HG03159 (cell line): ENCODE measurements around the gene SLC30A5.

Experiments
- ATAC-seq: cut with Tn5 transposase; IDR thresholded peaks from one replicate; pipeline ENCODE4 v1.9.1; 2021; ENCODE audit warnings: mild to moderate bottlenecking, moderate library complexity; ENCODE audit not compliant: unreplicated experiment

SLC30A5 gene

GRCh38 chr5:69166686-69167492 lies 73.1 kb downstream of the SLC30A5 start, which contains the start of gene CCNB1:
TSS of gene CCNB1 (plus strand) at chr5:69167150. CDS start at chr5:69167263, 113 bp downstream.
- peak; percentile 99 for ATAC-seq

GRCh38 chr5:69167493-69167855 lies 73.7 kb downstream of the SLC30A5 start:
- ATAC-seq = no peak

GRCh38 chr5:69167929-69168328 lies 74.1 kb downstream of the SLC30A5 start:
- no peak for ATAC-seq

GRCh38 chr5:69170495-69170894 lies 76.7 kb downstream of the SLC30A5 start:
- ATAC-seq = no peak

- ATAC-seq = no peak
These were observed 77.2 kb downstream of the SLC30A5 start for GRCh38 chr5:69170969-69171368.
